GM12864 (cell line): Measurements from ENCODE around the gene ARHGEF26.

Experiments used
- DNase-seq: peaks from one replicate; pipeline ENCODE4 v3.0.0-alpha.2; 2011; ENCODE audit warnings: low read depth
- H3K4me3 ChIP-seq: 2 replicates; pipeline ENCODE4 v1.5.1; 2011; ENCODE audit warnings: mild to moderate bottlenecking, low read depth, low read length, control low read depth
- CTCF ChIP-seq: IDR thresholded peaks from 2 replicates; pipeline ENCODE4 v1.5.1; 2011; ENCODE audit warnings: low read depth, mild to moderate bottlenecking, moderate library complexity, low read length, control low read depth, inconsistent platforms; ENCODE audit errors: missing control alignments

The ARHGEF26 gene

GRCh38 chr3:154307363-154307762, 186.2 kb downstream of the ARHGEF26 start:
- no peak overlapping the region for H3K4me3 ChIP-seq
- no peak for TF ChIP-seq CTCF
- no peak for DNase-seq
